GM12878 (cell line): ENCODE measurements around the gene AFG1L.
"Not testable (repeated sequence)": the region's sequence is repeated elsewhere in the genome, so short reads cannot be mapped to it uniquely, and the experiment has no call there.

ENCODE experiments used
- CHD2 ChIP-seq: IDR thresholded peaks from 2 replicates; pipeline ENCODE4 v1.6.1; 2011; ENCODE audit warnings: low read depth, low read length, improper control_type of control experiment, borderline replicate concordance
- EP300 ChIP-seq, 2 experiments: fragments of 150-350 bp in 1 of 2; IDR thresholded peaks; 2 replicates each; pipeline ENCODE4 v1.6.1; 2011 to 2012; ENCODE audit warnings: low read depth in 2 of 2, low read length in 2 of 2, borderline replicate concordance in 1 of 2, improper control_type of control experiment in 1 of 2, inconsistent platforms in 1 of 2; ENCODE audit not compliant: control insufficient read depth in 1 of 2
- SREBF1 ChIP-seq: IDR thresholded peaks from 2 replicates; pipeline ENCODE4 v1.6.1; 2012; ENCODE audit warnings: mild to moderate bottlenecking, low read length
- SUZ12 ChIP-seq: fragments of 200-600 bp; sonication (generic); IDR thresholded peaks from one replicate; pipeline ENCODE4 v1.6.1; 2018; ENCODE audit warnings: antibody characterized with exemption, mild to moderate bottlenecking; ENCODE audit not compliant: unreplicated experiment
- TCF7 ChIP-seq: IDR thresholded peaks from 2 replicates; pipeline ENCODE4 v1.6.1; 2014; ENCODE audit warnings: antibody characterized with exemption, borderline replicate concordance
- TF ChIP-seq, protein P1 (sequence below), 3 experiments: IDR thresholded peaks in 2 of 3; conservative IDR thresholded peaks in 1 of 3; 2 replicates each; pipeline ENCODE4 v1.5.1; 2011; ENCODE audit warnings: low read depth in 3 of 3, low read length in 3 of 3, mild to moderate bottlenecking in 3 of 3, control low read depth in 2 of 3, moderate library complexity in 2 of 3, inconsistent platforms in 1 of 3, mixed read lengths in 1 of 3; ENCODE audit not compliant: control insufficient read depth in 2 of 3, insufficient read depth in 1 of 3; ENCODE audit errors: extremely low read depth in 1 of 3

DNA sequence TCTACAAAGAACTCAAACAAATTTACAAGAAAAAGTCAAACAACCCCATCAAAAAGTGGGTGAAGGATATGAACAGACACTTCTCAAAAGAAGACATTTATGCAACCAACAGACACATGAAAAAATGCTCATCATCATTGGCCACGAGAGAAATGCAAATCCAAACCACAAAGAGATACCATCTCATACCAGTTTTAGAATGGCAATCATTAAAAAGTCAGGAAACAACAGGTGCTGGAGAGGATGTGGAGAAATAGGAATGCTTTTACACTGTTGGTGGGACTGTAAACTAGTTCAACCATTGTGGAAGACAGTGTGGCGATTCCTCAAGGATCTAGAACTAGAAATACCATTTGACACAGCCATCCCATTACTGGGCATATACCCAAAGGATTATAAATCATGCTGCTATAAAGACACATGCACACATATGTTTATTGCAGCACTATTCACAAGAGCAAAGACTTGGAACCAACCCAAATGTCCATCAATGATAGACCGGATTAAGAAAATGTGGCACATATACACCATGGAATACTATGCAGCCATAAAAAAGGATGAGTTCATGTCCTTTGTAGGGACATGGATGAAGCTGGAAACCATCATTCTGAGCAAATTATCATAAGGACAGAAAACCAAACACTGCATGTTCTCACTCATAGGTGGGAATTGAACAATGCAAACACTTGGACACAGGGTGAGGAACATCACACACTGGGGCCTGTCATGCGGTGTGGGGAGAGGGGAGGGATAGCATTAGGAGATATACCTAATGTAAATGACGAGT, 121.4 kb downstream of the AFG1L start:
- TF ChIP-seq SUZ12; SREBF1; EP300 (IDR thresholded peaks at IDR 0.05; ENCODE audit: borderline replicate concordance in 1 of 2, control insufficient read depth in 1 of 2, low read depth in 2 of 2, low read length in 2 of 2); TCF7; CHD2: not testable (repeated sequence)
- TF ChIP-seq, protein P1, sequence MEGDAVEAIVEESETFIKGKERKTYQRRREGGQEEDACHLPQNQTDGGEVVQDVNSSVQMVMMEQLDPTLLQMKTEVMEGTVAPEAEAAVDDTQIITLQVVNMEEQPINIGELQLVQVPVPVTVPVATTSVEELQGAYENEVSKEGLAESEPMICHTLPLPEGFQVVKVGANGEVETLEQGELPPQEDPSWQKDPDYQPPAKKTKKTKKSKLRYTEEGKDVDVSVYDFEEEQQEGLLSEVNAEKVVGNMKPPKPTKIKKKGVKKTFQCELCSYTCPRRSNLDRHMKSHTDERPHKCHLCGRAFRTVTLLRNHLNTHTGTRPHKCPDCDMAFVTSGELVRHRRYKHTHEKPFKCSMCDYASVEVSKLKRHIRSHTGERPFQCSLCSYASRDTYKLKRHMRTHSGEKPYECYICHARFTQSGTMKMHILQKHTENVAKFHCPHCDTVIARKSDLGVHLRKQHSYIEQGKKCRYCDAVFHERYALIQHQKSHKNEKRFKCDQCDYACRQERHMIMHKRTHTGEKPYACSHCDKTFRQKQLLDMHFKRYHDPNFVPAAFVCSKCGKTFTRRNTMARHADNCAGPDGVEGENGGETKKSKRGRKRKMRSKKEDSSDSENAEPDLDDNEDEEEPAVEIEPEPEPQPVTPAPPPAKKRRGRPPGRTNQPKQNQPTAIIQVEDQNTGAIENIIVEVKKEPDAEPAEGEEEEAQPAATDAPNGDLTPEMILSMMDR (IDR thresholded peaks at IDR 0.05 in 2 of 3, conservative IDR thresholded peaks at IDR 0.05 in 1 of 3; ENCODE audit: control insufficient read depth in 2 of 3, extremely low read depth in 1 of 3, insufficient read depth in 1 of 3, low read depth in 3 of 3, low read length in 3 of 3), result not testable (repeated sequence)
